Endodermal cell (in vitro differentiated cells): Measurements from ENCODE around the gene MT1G. TPM values are rescaled to one million over a fixed set of nuclear protein-coding genes. Genes with fewer than 3 reads are reported as not detected.

Source experiments
- DNase-seq: peaks from one replicate; pipeline ENCODE4 v3.0.0-alpha.2; 2017
- H3K27ac ChIP-seq: 2 replicates; pipeline ENCODE4 v1.5.1; 2013; ENCODE audit warnings: mild to moderate bottlenecking, low read depth, low read length, moderate library complexity
- H3K27me3 ChIP-seq: 2 replicates; pipeline ENCODE4 v1.6.1; 2013; ENCODE audit warnings: mild to moderate bottlenecking, low read length, moderate library complexity; ENCODE audit not compliant: insufficient read depth, control insufficient read depth, poor library complexity, severe bottlenecking
- H3K36me3 ChIP-seq: 2 replicates; pipeline ENCODE4 v1.7.0; 2013; ENCODE audit warnings: mild to moderate bottlenecking, low read length, moderate library complexity; ENCODE audit not compliant: control insufficient read depth, insufficient read depth
- H3K4me1 ChIP-seq: one replicate; pipeline ENCODE4 v1.7.0; 2013; ENCODE audit warnings: low read length; ENCODE audit not compliant: control insufficient read depth, insufficient read depth
- H3K4me3 ChIP-seq: 2 replicates; pipeline ENCODE4 v1.5.1; 2013; ENCODE audit warnings: mild to moderate bottlenecking, low read length, moderate library complexity
- H3K9ac ChIP-seq: 2 replicates; pipeline ENCODE4 v1.6.1; 2013; ENCODE audit warnings: mild to moderate bottlenecking, low read length, moderate library complexity; ENCODE audit not compliant: poor library complexity, severe bottlenecking; ENCODE audit errors: extremely low read depth
- H3K9me3 ChIP-seq: 2 replicates; pipeline ENCODE4 v1.6.1; 2013; ENCODE audit warnings: mild to moderate bottlenecking, low read length, moderate library complexity; ENCODE audit not compliant: control insufficient read depth
- H3K27ac Mint-ChIP-seq: 2 replicates; pipeline ENCODE4 v1.8.0; 2020; ENCODE audit warnings: mixed read lengths
- H3K27me3 Mint-ChIP-seq: 2 replicates; pipeline ENCODE4 v1.8.0; 2021; ENCODE audit warnings: mild to moderate bottlenecking, mixed read lengths; ENCODE audit not compliant: insufficient read depth
- H3K36me3 Mint-ChIP-seq: 2 replicates; pipeline ENCODE4 v1.8.0; 2020; ENCODE audit warnings: low read depth, mixed read lengths
- H3K4me1 Mint-ChIP-seq: 2 replicates; pipeline ENCODE4 v1.8.0; 2020; ENCODE audit warnings: mixed read lengths
- H3K4me3 Mint-ChIP-seq: 2 replicates; pipeline ENCODE4 v1.8.0; 2020; ENCODE audit warnings: mild to moderate bottlenecking, moderate library complexity, mixed read lengths
- H3K9me3 Mint-ChIP-seq: 2 replicates; pipeline ENCODE4 v1.8.0; 2020; ENCODE audit warnings: mild to moderate bottlenecking, mixed read lengths
- CTCF ChIP-seq: fragments of 200-600 bp; sonication (generic); conservative IDR thresholded peaks from 2 replicates; pipeline ENCODE4 v1.5.0; 2021; ENCODE audit warnings: antibody characterized with exemption, mild to moderate bottlenecking
- WGBS, 2 experiments: methylation state at CpG; one replicate each; pipeline versions ENCODE4 v1.1.5 to v1.1.7; 2013; ENCODE audit warnings: missing lambda C conversion rate in 2 of 2, mixed read lengths in 1 of 2; ENCODE audit not compliant: insufficient coverage in 1 of 2, insufficient read length in 1 of 2; 5-methylcytosine and 5-hydroxymethylcytosine counted together
- total RNA-seq, 2 donors: library from RNA; stranded (reverse); fragmentation: NEBNext Ultra II Directional in 1 of 2; extraction: Animal tissue kit (Norgen Biotek cat#: 25700) in 1 of 2; gene quantifications; 2 replicates in 1 of 2; 3 replicates in 1 of 2; pipeline ENCODE4 v1.2.1, GENCODE V29; 2021

The MT1G gene
- total RNA-seq, 2 donors from 2014 or later: 7.8 TPM; not detected in 1

GRCh38 chr16:56631832-56632155 lies 36.1 kb downstream of the MT1G start:
- Histone ChIP-seq H3K36me3 (no peaks in the 10 kb centered on the region), H3K9ac (no peak overlapping the region), H3K4me1 (no peaks in the 10 kb centered on the region), H3K27ac (no peak overlapping the region), H3K9me3 (no peaks in the 10 kb centered on the region), H3K4me3 (peak overlapping the region; percentile 67), H3K27me3 (peaks cover 96% of the 10 kb centered on the region)
- H3K27ac Mint-ChIP-seq: no peak overlapping the region
- peak overlapping the region; percentile 50 for H3K4me3 Mint-ChIP-seq
- TF ChIP-seq CTCF: no peak
- H3K4me1 Mint-ChIP-seq: peaks cover 17% of the 10 kb centered on the region
- 20 to 22% methylated on average over 10 to 14 of the region's 14 CpGs for WGBS, 2 experiments
- H3K27me3 Mint-ChIP-seq: peaks cover 95% of the 10 kb centered on the region
- DNase-seq: no peak
- H3K9me3 Mint-ChIP-seq: no peaks in the 10 kb centered on the region
- H3K36me3 Mint-ChIP-seq: no peaks in the 10 kb centered on the region

- H3K36me3 ChIP-seq: no peaks in the 10 kb centered on the region
- H3K4me1 ChIP-seq: no peaks in the 10 kb centered on the region
- no peak for DNase-seq
- Mint-ChIP-seq H3K27ac (no peak overlapping the region), H3K9me3 (no peaks in the 10 kb centered on the region), H3K4me1 (peaks cover 17% of the 10 kb centered on the region), H3K36me3 (no peaks in the 10 kb centered on the region), H3K27me3 (peaks cover 95% of the 10 kb centered on the region), H3K4me3 (no peak overlapping the region)
- H3K27ac ChIP-seq: no peak overlapping the region
- peaks cover 96% of the 10 kb centered on the region for H3K27me3 ChIP-seq
- no peaks in the 10 kb centered on the region for H3K9me3 ChIP-seq
- 63 to 72% methylated on average over 10 of the region's 10 CpGs for WGBS, 2 experiments
- H3K4me3 ChIP-seq: no peak overlapping the region
- TF ChIP-seq CTCF: no peak
- H3K9ac ChIP-seq: no peak overlapping the region
Observed at GRCh38 chr16:56631197-56631596, 36.7 kb downstream of the MT1G start.

- Histone ChIP-seq H3K4me1 (no peaks in the 10 kb centered on the region), H3K36me3 (no peaks in the 10 kb centered on the region), H3K4me3 (no peak overlapping the region), H3K9ac (no peak overlapping the region), H3K27ac (no peak overlapping the region), H3K27me3 (peaks cover 96% of the 10 kb centered on the region), H3K9me3 (no peaks in the 10 kb centered on the region)
- H3K4me3 Mint-ChIP-seq: no peak overlapping the region
- no peaks in the 10 kb centered on the region for H3K36me3 Mint-ChIP-seq
- H3K4me1 Mint-ChIP-seq: peaks cover 17% of the 10 kb centered on the region
- H3K9me3 Mint-ChIP-seq: no peaks in the 10 kb centered on the region
- no peak for DNase-seq
- H3K27me3 Mint-ChIP-seq: peaks cover 94% of the 10 kb centered on the region
- no peak for TF ChIP-seq CTCF
- no peak overlapping the region for H3K27ac Mint-ChIP-seq
- WGBS, 2 experiments: 88 to 93% methylated on average over 3 of the region's 3 CpGs
Observed at GRCh38 chr16:56630134-56630533, 37.7 kb downstream of the MT1G start.
